Osteoblast (primary cell): ENCODE data around the gene JDP2. TPM values are rescaled to one million over a fixed set of nuclear protein-coding genes. Genes with fewer than 3 reads are reported as not detected.

Experiments
- DNase-seq: peaks from one replicate; pipeline ENCODE4 v3.0.0; 2011; ENCODE audit warnings: low spot score, mixed read lengths; ENCODE audit not compliant: insufficient read length; ENCODE audit errors: missing footprints
- H2AFZ ChIP-seq: 2 replicates; pipeline ENCODE4 v1.6.0; 2011; ENCODE audit warnings: mild to moderate bottlenecking, low read length
- H3K27ac ChIP-seq: 2 replicates; pipeline ENCODE4 v1.5.1; 2011; ENCODE audit warnings: mild to moderate bottlenecking, low read depth, low read length, moderate library complexity
- H3K27me3 ChIP-seq: 2 replicates; pipeline ENCODE4 v1.6.0; 2012; ENCODE audit warnings: mild to moderate bottlenecking, control low read depth, inconsistent platforms, low read length, moderate library complexity; ENCODE audit not compliant: insufficient read depth
- H3K36me3 ChIP-seq: 2 replicates; pipeline ENCODE4 v1.5.1; 2011; ENCODE audit warnings: mild to moderate bottlenecking, low read length, control low read depth, moderate library complexity; ENCODE audit not compliant: insufficient read depth
- H3K4me1 ChIP-seq: 2 replicates; pipeline ENCODE4 v1.5.1; 2011; ENCODE audit warnings: mild to moderate bottlenecking, low read length, control low read depth, moderate library complexity; ENCODE audit not compliant: insufficient read depth
- H3K4me2 ChIP-seq: 2 replicates; pipeline ENCODE4 v1.6.0; 2011; ENCODE audit warnings: mild to moderate bottlenecking, low read length; ENCODE audit not compliant: insufficient read depth
- H3K4me3 ChIP-seq: fragments of 200-600 bp; sonication (generic); 3 replicates; pipeline ENCODE4 v1.5.1; 2012; ENCODE audit warnings: mild to moderate bottlenecking, low read length, inconsistent platforms; ENCODE audit not compliant: insufficient read depth
- H3K79me2 ChIP-seq: 2 replicates; pipeline ENCODE4 v1.6.0; 2012; ENCODE audit warnings: mild to moderate bottlenecking, low read length, control low read depth, inconsistent platforms; ENCODE audit not compliant: insufficient read depth
- H3K9me3 ChIP-seq: 2 replicates; pipeline ENCODE4 v1.5.1; 2011; ENCODE audit warnings: low read depth, low read length, control low read depth
- H4K20me1 ChIP-seq: 2 replicates; pipeline ENCODE4 v1.6.0; 2012; ENCODE audit warnings: mild to moderate bottlenecking, low read length, control low read depth; ENCODE audit not compliant: insufficient read depth
- CTCF ChIP-seq: IDR thresholded peaks from 2 replicates; pipeline ENCODE4 v1.5.1; 2011; ENCODE audit warnings: mild to moderate bottlenecking, low read depth, low read length, moderate library complexity; ENCODE audit errors: extremely low read depth
- total RNA-seq: library from RNA; depleted of rRNA; stranded (reverse); fragments of >200 nt; gene quantifications from 2 replicates; pipeline ENCODE4 v1.2.3, GENCODE V29; 2012

The JDP2 gene
- total RNA-seq, 1 donor = 77.1 TPM

GRCh38 chr14:75518625-75519024 lies 90.8 kb downstream of the JDP2 start:
- no peaks in the 10 kb centered on the region for H4K20me1 ChIP-seq
- H3K4me1 ChIP-seq = peaks cover 5% of the 10 kb centered on the region
- peak; percentile 37 for TF ChIP-seq CTCF
- no peak overlapping the region for H3K4me3 ChIP-seq
- no peak for DNase-seq
- H3K27me3 ChIP-seq = peaks cover 5% of the 10 kb centered on the region
- no peaks in the 10 kb centered on the region for H3K9me3 ChIP-seq
- H3K4me2 ChIP-seq = no peak overlapping the region
- no peaks in the 10 kb centered on the region for H3K36me3 ChIP-seq
- no peak overlapping the region for H3K27ac ChIP-seq
- no peak overlapping the region for H2AFZ ChIP-seq
- H3K79me2 ChIP-seq = no peaks in the 10 kb centered on the region

DNA sequence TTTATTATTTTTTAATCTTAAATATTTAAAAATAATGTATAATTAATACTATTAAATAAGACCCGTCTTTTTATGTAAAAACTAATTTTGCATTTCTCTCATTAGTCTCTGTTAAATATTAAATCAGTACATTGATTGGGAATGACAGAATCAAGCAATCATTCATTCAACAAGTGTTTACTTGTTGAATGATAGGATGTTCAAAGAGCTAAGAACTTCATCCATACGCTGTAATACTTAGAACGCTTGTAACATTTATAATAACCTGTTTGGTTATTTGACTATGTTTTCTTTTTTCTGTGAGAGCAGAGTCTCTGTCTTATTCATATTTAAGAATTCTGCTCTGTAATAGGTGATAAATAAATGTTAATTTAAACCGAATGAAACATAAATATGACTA lies 91.6 kb downstream of the JDP2 start:
- Histone ChIP-seq H3K4me3 (no peak overlapping the region), H4K20me1 (no peaks in the 10 kb centered on the region), H3K9me3 (no peaks in the 10 kb centered on the region), H3K79me2 (no peaks in the 10 kb centered on the region), H2AFZ (no peak overlapping the region), H3K27me3 (peaks cover 5% of the 10 kb centered on the region), H3K27ac (no peak overlapping the region), H3K4me1 (peaks cover 5% of the 10 kb centered on the region), H3K4me2 (no peak overlapping the region), H3K36me3 (no peaks in the 10 kb centered on the region)
- TF ChIP-seq CTCF = no peak
- DNase-seq = no peak

DNA sequence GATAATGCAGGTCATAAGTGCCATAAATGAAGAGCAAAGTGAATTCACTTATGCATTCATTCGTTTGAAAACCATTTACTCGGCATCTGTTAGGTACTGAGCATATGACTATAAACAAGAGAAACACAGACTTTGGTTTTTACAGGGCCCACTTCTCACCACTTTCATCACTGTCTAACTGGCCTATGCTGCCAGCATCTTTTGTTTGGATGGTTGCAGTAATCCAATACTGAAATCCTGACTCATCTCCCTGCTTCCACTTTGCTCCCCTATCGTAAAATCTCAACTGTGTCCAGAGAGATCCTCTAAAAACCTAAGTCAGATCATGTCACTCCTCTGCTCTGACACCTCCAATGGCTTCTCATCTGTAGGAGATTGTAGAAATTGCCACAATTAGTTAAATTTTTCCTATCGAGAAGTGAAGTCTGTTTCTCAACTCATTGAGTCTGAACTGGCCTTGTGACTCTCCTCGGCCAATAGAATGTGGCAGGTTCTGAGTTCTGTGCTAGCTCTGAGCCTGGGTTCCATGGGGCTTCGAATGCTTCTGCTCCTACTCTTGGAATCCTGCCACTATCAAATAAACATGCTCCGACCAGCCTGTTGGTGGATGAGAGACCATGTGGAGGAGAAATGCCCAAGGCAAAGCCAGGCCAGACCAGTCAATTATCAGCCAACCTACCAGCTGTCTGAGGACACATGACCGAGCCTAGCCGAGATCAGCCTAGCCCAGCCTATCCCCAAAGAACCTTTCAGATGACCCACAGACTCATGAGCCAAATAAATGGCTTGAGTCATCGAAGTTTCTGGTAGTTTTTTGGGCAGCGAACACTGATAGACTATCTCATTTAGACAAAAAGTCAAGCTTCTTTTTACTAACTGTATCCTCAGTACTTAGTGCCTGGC lies 92.3 kb downstream of the JDP2 start:
- peaks cover 5% of the 10 kb centered on the region for H3K27me3 ChIP-seq
- H3K9me3 ChIP-seq = no peaks in the 10 kb centered on the region
- H3K36me3 ChIP-seq = no peaks in the 10 kb centered on the region
- H2AFZ ChIP-seq = peak overlapping the region; percentile 56
- no peaks in the 10 kb centered on the region for H3K79me2 ChIP-seq
- no peak overlapping the region for H3K4me2 ChIP-seq
- peak; percentile 93 for DNase-seq
- H3K27ac ChIP-seq = no peak overlapping the region
- no peaks in the 10 kb centered on the region for H4K20me1 ChIP-seq
- TF ChIP-seq CTCF = no peak
- H3K4me3 ChIP-seq = no peak overlapping the region
- H3K4me1 ChIP-seq = peaks cover 5% of the 10 kb centered on the region

GRCh38 chr14:75520852-75521251 lies 93.0 kb downstream of the JDP2 start:
- no peaks in the 10 kb centered on the region for H4K20me1 ChIP-seq
- H3K27ac ChIP-seq = no peak overlapping the region
- H3K9me3 ChIP-seq = no peaks in the 10 kb centered on the region
- H3K79me2 ChIP-seq = no peaks in the 10 kb centered on the region
- no peaks in the 10 kb centered on the region for H3K4me1 ChIP-seq
- peaks cover 5% of the 10 kb centered on the region for H3K27me3 ChIP-seq
- no peak overlapping the region for H2AFZ ChIP-seq
- H3K4me2 ChIP-seq = no peak overlapping the region
- TF ChIP-seq CTCF = no peak
- H3K4me3 ChIP-seq = no peak overlapping the region
- DNase-seq = no peak
- H3K36me3 ChIP-seq = no peaks in the 10 kb centered on the region
